IMR-90 (cell line): ENCODE measurements around the gene CCL19. TPM values are rescaled to one million over a fixed set of nuclear protein-coding genes. Genes with fewer than 3 reads are reported as not detected.

Experiments
- ATAC-seq: fragments of 200-7000 bp; cut with Tn5 transposase; 2 replicates; pipeline ENCODE4 v1.9.1; 2020; ENCODE audit warnings: low read depth, mild to moderate bottlenecking, moderate library complexity
- BruUV-seq: library from RNA; stranded (reverse); fragments of 400-500 nt; replicated peaks from 2 replicates; lab custom pipeline; 2021; lab: Mats Ljungman, UMichigan
- CTCF ChIA-PET: fragments of 300-600 bp; formaldehyde crosslinking; extraction: SDS; loops from one replicate; lab custom pipeline; 2021; ENCODE audit warnings: antibody characterized with exemption; lab: Yijun Ruan, JAX
- POLR2A ChIA-PET: fragments of 300-600 bp; sonication (Branson Sonifier 250); formaldehyde crosslinking; loops from one replicate; lab custom pipeline; 2022; ENCODE audit warnings: antibody characterized with exemption; ENCODE audit not compliant: unreplicated experiment; lab: Charles Lee
- DNase-seq: peaks from one replicate; pipeline ENCODE4 v3.0.0; 2013
- H2AFZ ChIP-seq: replicated peaks from 2 replicates; pipeline ENCODE3; 2013; ENCODE audit warnings: low read length, mild to moderate bottlenecking; ENCODE audit not compliant: poor library complexity
- H2AK5ac ChIP-seq: 2 replicates; pipeline ENCODE4 v1.6.1; 2013; ENCODE audit warnings: low read depth, low read length, inconsistent platforms
- H2AK9ac ChIP-seq: replicated peaks from 2 replicates; pipeline ENCODE3; 2013; ENCODE audit warnings: mild to moderate bottlenecking, low read depth, low read length, moderate library complexity; ENCODE audit not compliant: poor library complexity
- H2BK120ac ChIP-seq: 2 replicates; pipeline ENCODE4 v1.6.1; 2013; ENCODE audit warnings: low read depth, low read length, inconsistent platforms
- H2BK15ac ChIP-seq: 3 replicates; pipeline ENCODE4 v1.6.1; 2013; ENCODE audit warnings: low read depth, low read length, inconsistent platforms
- H2BK20ac ChIP-seq: 2 replicates; pipeline ENCODE4 v1.6.1; 2013; ENCODE audit warnings: low read depth, mild to moderate bottlenecking, inconsistent platforms, low read length, moderate library complexity
- H2BK5ac ChIP-seq: 2 replicates; pipeline ENCODE4 v1.6.1; 2013; ENCODE audit warnings: mild to moderate bottlenecking, low read depth, low read length, inconsistent platforms; ENCODE audit not compliant: poor library complexity, severe bottlenecking
- H3K14ac ChIP-seq: replicated peaks from 2 replicates; pipeline ENCODE4 v1.6.1; 2013; ENCODE audit warnings: low read depth, low read length, inconsistent platforms
- H3K18ac ChIP-seq: 2 replicates; pipeline ENCODE4 v1.6.1; 2013; ENCODE audit warnings: low read depth, low read length, control low read depth
- H3K23ac ChIP-seq: 2 replicates; pipeline ENCODE4 v1.6.1; 2013; ENCODE audit warnings: low read depth, low read length, inconsistent platforms
- H3K27ac ChIP-seq: 2 replicates; pipeline ENCODE4 v1.5.1; 2013; ENCODE audit warnings: mild to moderate bottlenecking, control low read depth, low read length; ENCODE audit not compliant: insufficient read depth
- H3K27me3 ChIP-seq: 2 replicates; pipeline ENCODE4 v1.6.1; 2013; ENCODE audit warnings: low read length; ENCODE audit not compliant: control insufficient read depth, insufficient read depth
- H3K36me3 ChIP-seq: 2 replicates; pipeline ENCODE4 v1.6.1; 2013; ENCODE audit warnings: low read length, mixed read lengths; ENCODE audit not compliant: control insufficient read depth, insufficient read depth
- H3K4ac ChIP-seq: 2 replicates; pipeline ENCODE4 v1.6.1; 2013; ENCODE audit warnings: low read depth, low read length, inconsistent platforms
- H3K4me1 ChIP-seq: 2 replicates; pipeline ENCODE4 v1.6.1; 2013; ENCODE audit warnings: low read length, mixed read lengths; ENCODE audit not compliant: control insufficient read depth, insufficient read depth
- H3K4me2 ChIP-seq: 2 replicates; pipeline ENCODE4 v1.6.1; 2013; ENCODE audit warnings: low read depth, mild to moderate bottlenecking, control low read depth, low read length, moderate library complexity
- H3K4me3 ChIP-seq: 2 replicates; pipeline ENCODE4 v1.5.1; 2013; ENCODE audit warnings: low read depth, mild to moderate bottlenecking, control low read depth, low read length, moderate library complexity; ENCODE audit not compliant: insufficient read depth
- H3K56ac ChIP-seq: 2 replicates; pipeline ENCODE4 v1.6.1; 2013; ENCODE audit warnings: low read length, inconsistent platforms; ENCODE audit not compliant: insufficient read depth; ENCODE audit errors: extremely low read depth
- H3K79me1 ChIP-seq, 2 experiments: 2 replicates each; pipeline ENCODE4 v1.6.1; 2013; ENCODE audit warnings: low read length in 2 of 2, inconsistent platforms in 1 of 2, low read depth in 1 of 2
- H3K9ac ChIP-seq: 2 replicates; pipeline ENCODE4 v1.6.1; 2013; ENCODE audit warnings: low read depth, low read length, control low read depth
- H3K9me1 ChIP-seq: 2 replicates; pipeline ENCODE4 v1.6.1; 2013; ENCODE audit warnings: low read length, inconsistent platforms; ENCODE audit not compliant: insufficient read depth
- H3K9me3 ChIP-seq: 2 replicates; pipeline ENCODE4 v1.6.1; 2013; ENCODE audit warnings: low read length; ENCODE audit not compliant: control insufficient read depth, insufficient read depth
- H4K20me1 ChIP-seq: 2 replicates; pipeline ENCODE4 v1.6.1; 2013; ENCODE audit warnings: low read length, inconsistent platforms; ENCODE audit not compliant: insufficient read depth
- H4K5ac ChIP-seq: 2 replicates; pipeline ENCODE4 v1.6.1; 2013; ENCODE audit warnings: mild to moderate bottlenecking, low read depth, low read length, control low read depth
- H4K8ac ChIP-seq, 2 experiments: 2 replicates each; pipeline ENCODE4 v1.6.1; 2013; ENCODE audit warnings: low read depth in 2 of 2, low read length in 2 of 2, control low read depth in 1 of 2, inconsistent platforms in 1 of 2
- H4K91ac ChIP-seq: 2 replicates; pipeline ENCODE4 v1.6.1; 2013; ENCODE audit warnings: low read depth, low read length, inconsistent platforms; ENCODE audit not compliant: insufficient read depth
- MAFK ChIP-seq: IDR thresholded peaks from 2 replicates; pipeline ENCODE4 v1.6.1; 2012; ENCODE audit warnings: low read depth, low read length, improper control_type of control experiment
- MAZ ChIP-seq: IDR thresholded peaks from 2 replicates; pipeline ENCODE4 v1.6.1; 2012; ENCODE audit warnings: low read depth, mild to moderate bottlenecking, low read length, improper control_type of control experiment, moderate library complexity, borderline replicate concordance
- MXI1 ChIP-seq: IDR thresholded peaks from 2 replicates; pipeline ENCODE4 v1.6.1; 2012; ENCODE audit warnings: low read depth, mild to moderate bottlenecking, low read length, moderate library complexity, borderline replicate concordance
- NFE2L2 ChIP-seq: fragments of 150-350 bp; IDR thresholded peaks from 2 replicates; pipeline ENCODE4 v1.6.1; 2016; ENCODE audit warnings: low read depth, mild to moderate bottlenecking, low read length
- POLR2A ChIP-seq: IDR thresholded peaks from 2 replicates; pipeline ENCODE4 v1.6.1; 2012; ENCODE audit warnings: mild to moderate bottlenecking, low read depth, low read length
- RAD21 ChIP-seq: IDR thresholded peaks from 2 replicates; pipeline ENCODE4 v1.6.1; 2012; ENCODE audit warnings: low read length, improper control_type of control experiment
- RCOR1 ChIP-seq: IDR thresholded peaks from 2 replicates; pipeline ENCODE4 v1.6.1; 2012; ENCODE audit warnings: mild to moderate bottlenecking, low read length, improper control_type of control experiment; ENCODE audit not compliant: insufficient replicate concordance
- WGBS, 2 experiments: methylation state at CpG; one replicate each; pipeline versions ENCODE4 v1.1.5 to v1.1.7; 2013; ENCODE audit warnings: missing lambda C conversion rate in 2 of 2; ENCODE audit not compliant: insufficient read length in 1 of 2; ENCODE audit errors: extremely low coverage in 2 of 2; 5-methylcytosine and 5-hydroxymethylcytosine counted together
- dilution Hi-C: fragments of 300-500 bp; cut with HindIII; formaldehyde crosslinking; loops from one replicate; pipeline ENCODE4 v1.14.3; 2018; ENCODE audit warnings: low sequenced_read_pairs; ENCODE audit not compliant: unreplicated experiment
- in situ Hi-C: fragments of 300-500 bp; cut with MboI; formaldehyde crosslinking; loops from 3 replicates; pipeline ENCODE4 v1.14.3; 2019; ENCODE audit warnings: low sequenced_read_pairs, inconsistent platforms, mixed read lengths
- intact Hi-C: fragments of 100-400 bp; cut with micrococcal nuclease; formaldehyde crosslinking; loops from 2 replicates; pipeline ENCODE4 v1.10.0; 2022
- polyA plus RNA-seq, 3 experiments: library from polyadenylated mRNA; depleted of rRNA; stranded (reverse); fragments of >200 nt; gene quantifications; 2 replicates each; pipeline ENCODE4 v1.2.3, GENCODE V29; 2012; ENCODE audit warnings: low replicate concordance in 1 of 3
- total RNA-seq: library from RNA; depleted of rRNA; stranded (reverse); fragments of >200 nt; gene quantifications from 2 replicates; pipeline ENCODE4 v1.2.3, GENCODE V29; 2012
- TF ChIP-seq, protein P1 (sequence below): fragments of 150-350 bp; IDR thresholded peaks from 2 replicates; pipeline ENCODE4 v1.6.1; 2016; ENCODE audit warnings: low read depth, mild to moderate bottlenecking, low read length, moderate library complexity, borderline replicate concordance
- TF ChIP-seq, protein P2 (sequence below): conservative IDR thresholded peaks from 2 replicates; pipeline ENCODE4 v1.5.1; 2012; ENCODE audit warnings: mild to moderate bottlenecking, low read depth, low read length, improper control_type of control experiment

Gene CCL19
- total and polyA plus RNA-seq, 2 of the 4 experiments (the other 2 are of a cell fraction): not detected

DNA sequence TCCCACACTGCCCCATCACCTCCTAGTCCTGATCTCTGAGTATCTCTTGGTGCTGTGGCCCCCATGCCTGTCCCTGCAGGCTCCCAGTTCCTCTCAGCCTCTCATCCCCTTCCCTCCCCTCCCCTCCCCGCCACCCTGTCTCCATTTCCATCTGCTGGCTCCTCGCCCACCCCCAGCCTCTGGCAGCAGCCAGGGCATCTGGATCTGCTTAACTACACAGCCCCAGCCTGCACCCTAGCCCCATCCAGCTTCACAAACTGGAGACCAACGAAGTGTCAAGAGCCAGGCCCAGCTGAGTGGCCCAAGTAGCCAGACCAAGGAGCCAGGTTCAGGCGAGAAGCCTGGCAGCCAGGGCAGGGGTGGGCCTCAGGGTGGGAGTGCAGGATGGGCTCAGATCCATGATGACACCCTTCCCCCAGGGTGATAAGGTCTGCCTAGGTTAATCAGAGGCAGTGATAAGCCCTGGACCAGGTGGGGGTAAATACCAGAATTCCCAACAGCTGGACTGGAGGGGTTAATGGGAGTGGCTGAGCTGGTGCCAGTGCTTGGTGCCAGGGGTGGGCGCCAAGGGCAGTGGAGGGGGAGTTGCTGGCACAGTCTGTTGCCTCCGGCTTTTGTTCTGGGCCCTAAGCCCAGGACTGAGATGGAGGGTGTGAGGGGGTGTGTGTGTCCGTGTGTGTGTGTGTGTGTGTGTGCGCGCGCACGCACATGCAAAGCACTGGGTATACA lies 36.6 kb downstream of the CCL19 start:
- Histone ChIP-seq H2BK120ac (no peak overlapping the region), H4K8ac (peak overlapping the region in 1 of 2 experiments; percentile 68; a peak in 2 of 4 replicates), H4K20me1 (no peaks in the 10 kb centered on the region), H2AK5ac (peak overlapping the region; percentile 97; the same call in 1 of the 2 replicates), H3K27me3 (no peaks in the 10 kb centered on the region), H3K79me1 (peaks cover 0 to 29% of the 10 kb centered on the region in 2 experiments; a peak in 2 of 4 replicates), H2BK20ac (peak overlapping the region; percentile 39; the same call in 1 of the 2 replicates), H3K18ac (no peak overlapping the region), H3K23ac (no peak overlapping the region; the same call in 1 of the 2 replicates), H4K91ac (0 out of 2 replicates have a peak overlapping the region, but pooled peaks have one; percentile 26), H3K4me3 (no peak overlapping the region), H2BK15ac (no peak overlapping the region), H3K27ac (peak overlapping the region; percentile 8; the same call in 1 of the 2 replicates), H4K5ac (no peak overlapping the region; the same call in 1 of the 2 replicates), H3K9me1 (peaks cover 27% of the 10 kb centered on the region), H2AK9ac (peak overlapping the region; percentile 70), H2BK5ac (no peak overlapping the region), H3K4me2 (no peak overlapping the region; the same call in 1 of the 2 replicates), H3K36me3 (peaks cover 2% of the 10 kb centered on the region), H3K4me1 (peaks cover 35% of the 10 kb centered on the region), H3K4ac (peak overlapping the region; percentile 46; the same call in 1 of the 2 replicates), H3K56ac (no peak overlapping the region), H3K14ac (no peak overlapping the region), H3K9me3 (no peaks in the 10 kb centered on the region), H2AFZ (peak overlapping the region; percentile 1), H3K9ac (no peak overlapping the region)
- 45% methylated on average over 5 of the region's 11 CpGs; no CpG with 5 or more reads in 1 of the 2 experiments for WGBS, 2 experiments
- intact Hi-C loops: no loop called here
- in situ Hi-C loops: no loop called here
- TF ChIP-seq MXI1 (no peak), RCOR1 (no peak), RAD21 (no peak), MAZ (no peak), POLR2A (no peak), MAFK (no peak), NFE2L2 (no peak)
- TF ChIP-seq, protein P1, sequence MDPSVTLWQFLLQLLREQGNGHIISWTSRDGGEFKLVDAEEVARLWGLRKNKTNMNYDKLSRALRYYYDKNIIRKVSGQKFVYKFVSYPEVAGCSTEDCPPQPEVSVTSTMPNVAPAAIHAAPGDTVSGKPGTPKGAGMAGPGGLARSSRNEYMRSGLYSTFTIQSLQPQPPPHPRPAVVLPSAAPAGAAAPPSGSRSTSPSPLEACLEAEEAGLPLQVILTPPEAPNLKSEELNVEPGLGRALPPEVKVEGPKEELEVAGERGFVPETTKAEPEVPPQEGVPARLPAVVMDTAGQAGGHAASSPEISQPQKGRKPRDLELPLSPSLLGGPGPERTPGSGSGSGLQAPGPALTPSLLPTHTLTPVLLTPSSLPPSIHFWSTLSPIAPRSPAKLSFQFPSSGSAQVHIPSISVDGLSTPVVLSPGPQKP: no peak
- TF ChIP-seq, protein P2, sequence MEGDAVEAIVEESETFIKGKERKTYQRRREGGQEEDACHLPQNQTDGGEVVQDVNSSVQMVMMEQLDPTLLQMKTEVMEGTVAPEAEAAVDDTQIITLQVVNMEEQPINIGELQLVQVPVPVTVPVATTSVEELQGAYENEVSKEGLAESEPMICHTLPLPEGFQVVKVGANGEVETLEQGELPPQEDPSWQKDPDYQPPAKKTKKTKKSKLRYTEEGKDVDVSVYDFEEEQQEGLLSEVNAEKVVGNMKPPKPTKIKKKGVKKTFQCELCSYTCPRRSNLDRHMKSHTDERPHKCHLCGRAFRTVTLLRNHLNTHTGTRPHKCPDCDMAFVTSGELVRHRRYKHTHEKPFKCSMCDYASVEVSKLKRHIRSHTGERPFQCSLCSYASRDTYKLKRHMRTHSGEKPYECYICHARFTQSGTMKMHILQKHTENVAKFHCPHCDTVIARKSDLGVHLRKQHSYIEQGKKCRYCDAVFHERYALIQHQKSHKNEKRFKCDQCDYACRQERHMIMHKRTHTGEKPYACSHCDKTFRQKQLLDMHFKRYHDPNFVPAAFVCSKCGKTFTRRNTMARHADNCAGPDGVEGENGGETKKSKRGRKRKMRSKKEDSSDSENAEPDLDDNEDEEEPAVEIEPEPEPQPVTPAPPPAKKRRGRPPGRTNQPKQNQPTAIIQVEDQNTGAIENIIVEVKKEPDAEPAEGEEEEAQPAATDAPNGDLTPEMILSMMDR: no peak
- peak; percentile 6 for ATAC-seq
- peak; percentile 57 for DNase-seq
- ChIA-PET POLR2A (interaction anchor here (0.7 to 0.9 kb wide), 2 partner anchors 8 to 18 kb away, joined by 3 to 5 read pairs; partner anchors contain the start of gene CCL27), CTCF (no interaction called here)
- dilution Hi-C loops: no loop called here
- BruUV-seq: no TSS peak
